GM12873 (cell line): ENCODE data around the gene AGO1.
A peak's percentile ranks its signal among the peaks of the same experiment; 100 is the strongest.

Experiments
- TF ChIP-seq, protein P1 (sequence below): IDR thresholded peaks from 2 replicates; pipeline ENCODE4 v1.5.1; 2012; ENCODE audit warnings: low read depth, mild to moderate bottlenecking, moderate library complexity, low read length, control low read depth; ENCODE audit not compliant: insufficient read depth; ENCODE audit errors: missing control alignments

Gene AGO1

DNA sequence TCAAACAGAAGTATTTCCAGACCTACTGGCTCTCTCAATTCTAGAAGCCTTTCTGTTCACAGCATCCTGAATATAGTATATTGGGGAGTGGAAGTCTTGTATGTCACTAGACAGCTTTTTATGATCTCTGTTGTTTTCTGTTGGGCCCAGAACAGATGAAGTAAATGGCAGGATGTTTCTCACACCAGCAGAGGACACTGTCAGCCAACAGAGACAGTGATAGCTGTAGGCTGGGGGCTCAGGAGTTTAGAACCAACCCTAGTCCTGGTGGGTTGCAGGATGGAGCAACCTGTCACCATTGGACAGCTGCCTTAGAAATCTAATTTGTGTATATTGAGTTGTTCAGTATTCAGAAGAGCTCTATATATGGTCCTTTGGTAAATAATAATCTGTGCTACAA is 16.9 kb downstream of the AGO1 start:
- TF ChIP-seq, protein P1, sequence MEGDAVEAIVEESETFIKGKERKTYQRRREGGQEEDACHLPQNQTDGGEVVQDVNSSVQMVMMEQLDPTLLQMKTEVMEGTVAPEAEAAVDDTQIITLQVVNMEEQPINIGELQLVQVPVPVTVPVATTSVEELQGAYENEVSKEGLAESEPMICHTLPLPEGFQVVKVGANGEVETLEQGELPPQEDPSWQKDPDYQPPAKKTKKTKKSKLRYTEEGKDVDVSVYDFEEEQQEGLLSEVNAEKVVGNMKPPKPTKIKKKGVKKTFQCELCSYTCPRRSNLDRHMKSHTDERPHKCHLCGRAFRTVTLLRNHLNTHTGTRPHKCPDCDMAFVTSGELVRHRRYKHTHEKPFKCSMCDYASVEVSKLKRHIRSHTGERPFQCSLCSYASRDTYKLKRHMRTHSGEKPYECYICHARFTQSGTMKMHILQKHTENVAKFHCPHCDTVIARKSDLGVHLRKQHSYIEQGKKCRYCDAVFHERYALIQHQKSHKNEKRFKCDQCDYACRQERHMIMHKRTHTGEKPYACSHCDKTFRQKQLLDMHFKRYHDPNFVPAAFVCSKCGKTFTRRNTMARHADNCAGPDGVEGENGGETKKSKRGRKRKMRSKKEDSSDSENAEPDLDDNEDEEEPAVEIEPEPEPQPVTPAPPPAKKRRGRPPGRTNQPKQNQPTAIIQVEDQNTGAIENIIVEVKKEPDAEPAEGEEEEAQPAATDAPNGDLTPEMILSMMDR, result peak; percentile 37

DNA sequence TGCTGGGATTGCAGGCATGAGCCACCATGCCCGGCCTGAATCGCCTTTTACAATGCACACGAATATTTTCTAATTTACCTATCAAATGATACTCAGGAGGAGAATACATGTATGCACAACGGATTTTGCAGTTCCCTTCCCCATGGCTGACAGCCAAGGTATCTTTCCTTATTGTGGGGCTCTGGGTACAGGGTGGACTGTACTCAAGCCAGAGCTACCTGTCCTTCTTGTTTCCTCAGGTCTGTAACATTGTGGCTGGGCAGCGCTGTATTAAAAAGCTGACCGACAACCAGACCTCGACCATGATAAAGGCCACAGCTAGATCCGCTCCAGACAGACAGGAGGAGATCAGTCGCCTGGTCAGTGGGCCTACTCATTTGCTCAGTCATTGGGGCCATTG is 18.2 kb downstream of the AGO1 start:
- TF ChIP-seq, protein P1, result no peak

DNA sequence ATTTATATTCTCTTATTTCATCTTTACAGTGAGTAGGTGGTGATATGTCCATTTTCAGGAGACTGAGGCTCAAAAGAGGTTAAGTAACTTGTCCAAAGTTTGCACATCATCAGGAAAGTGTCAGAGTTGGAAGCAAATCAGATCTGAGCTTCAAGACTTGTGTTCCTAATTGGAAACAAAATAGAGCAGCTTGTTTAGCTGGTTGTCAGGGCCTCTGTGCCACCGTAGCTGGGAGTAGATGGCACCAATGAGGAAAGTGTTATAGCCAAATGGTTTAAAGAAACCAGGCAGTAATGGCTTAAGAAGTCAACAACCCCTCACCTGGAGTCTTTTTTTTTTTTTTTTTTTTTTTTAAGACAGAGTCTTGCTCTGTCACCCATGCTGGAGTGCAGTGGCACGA is 19.7 kb downstream of the AGO1 start:
- TF ChIP-seq, protein P1, result no peak

DNA sequence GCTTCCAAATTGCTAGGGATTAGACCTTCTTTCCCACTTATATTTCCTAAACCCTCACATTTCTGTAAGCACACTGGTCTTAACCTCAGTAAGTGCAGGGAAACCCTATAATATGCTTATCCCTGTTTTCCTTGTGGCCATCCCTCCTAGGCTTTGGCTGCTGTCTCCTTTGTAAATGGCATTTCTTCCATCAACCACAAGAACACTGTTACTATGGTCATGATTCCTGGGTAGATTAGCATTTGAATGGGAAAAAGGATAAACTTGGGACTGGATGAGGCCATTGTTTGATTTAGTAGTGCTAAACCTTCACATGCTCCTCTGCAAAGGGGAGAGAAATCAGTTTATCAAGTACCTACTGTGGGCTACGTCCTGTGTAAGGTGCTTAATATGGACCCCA is 31.7 kb downstream of the AGO1 start:
- TF ChIP-seq, protein P1, result no peak

DNA sequence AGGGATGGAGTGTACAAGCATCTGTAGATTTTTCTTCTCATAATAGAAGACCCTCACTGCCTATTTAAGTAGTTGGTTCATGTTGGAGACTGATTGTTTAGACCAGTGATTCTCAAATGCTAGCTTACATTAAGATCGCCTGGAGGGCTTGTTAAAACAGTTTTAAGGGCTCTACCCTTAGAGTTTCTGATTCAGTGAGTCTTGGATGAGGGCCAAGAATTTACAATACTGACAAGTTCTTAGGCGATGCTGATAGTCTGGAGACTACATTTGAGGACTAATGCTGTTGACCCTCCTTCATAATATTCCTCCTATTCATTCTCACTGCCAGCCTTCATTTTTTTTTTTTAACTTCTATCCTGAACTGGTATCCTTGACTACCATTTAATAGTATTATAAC is 32.7 kb downstream of the AGO1 start:
- TF ChIP-seq, protein P1, result no peak

DNA sequence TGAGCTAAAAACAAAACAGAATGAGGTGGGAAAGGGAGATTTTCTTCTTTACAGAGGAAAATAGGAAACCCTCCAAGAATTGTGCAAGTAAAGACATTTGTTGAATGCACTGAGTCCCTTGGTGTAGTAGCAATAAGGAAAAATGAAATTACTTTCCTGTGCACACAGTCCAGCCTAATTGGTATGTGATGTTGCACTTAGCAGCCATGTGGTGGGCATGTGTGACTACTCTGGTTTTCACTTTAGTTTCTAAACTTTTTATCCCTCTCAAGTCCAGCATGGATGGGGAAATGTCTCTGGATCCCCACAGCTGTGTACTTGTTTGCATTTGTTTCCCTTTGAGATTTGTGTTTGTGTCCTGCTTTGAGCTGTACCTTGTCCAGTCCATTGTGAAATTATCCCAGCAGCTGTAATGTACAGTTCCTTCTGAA is 40.8 kb downstream of the AGO1 start:
- TF ChIP-seq, protein P1, result no peak

DNA sequence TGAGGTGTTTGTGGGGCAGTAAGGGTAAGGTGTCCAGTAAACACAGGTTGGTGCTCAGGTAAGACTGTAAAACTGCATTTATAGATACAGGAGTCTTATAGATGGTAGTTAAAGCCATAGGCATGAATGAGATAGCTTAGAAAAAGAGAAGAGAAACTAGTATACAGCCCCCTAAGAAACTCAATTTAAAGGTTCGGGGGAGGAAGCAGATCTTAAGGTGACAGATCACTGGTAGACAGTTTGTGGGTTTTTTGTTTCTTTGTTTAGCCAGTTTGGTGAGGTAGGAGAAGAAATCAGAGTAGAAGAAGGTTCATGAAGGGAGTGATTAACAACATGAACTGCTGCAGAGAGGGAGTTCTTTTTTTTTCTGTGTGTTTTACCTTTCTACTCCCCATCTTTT is 41.8 kb downstream of the AGO1 start:
- TF ChIP-seq, protein P1, result no peak
